ENCODE results near the gene GNAS. TPM values are rescaled to one million over a fixed set of nuclear protein-coding genes. Genes with fewer than 3 reads are reported as not detected.

The GNAS gene
- total RNA-seq, 3 donors from 2014 or later (not counting 1 experiment from before 2014, with no cell fraction given) = 530 to 823 (median 582) TPM

- Mint-ChIP-seq H3K36me3 (no peaks in the 10 kb centered on the region), H3K27me3 (ENCODE audit: low read depth in 2 of 2) (peaks cover 43 to 51% of the 10 kb centered on the region in 2 donors), H3K27ac (no peak overlapping the region), H3K9me3 (no peaks in the 10 kb centered on the region), H3K4me3 (no peak overlapping the region), H3K4me1 (peaks cover 10 to 29% of the 10 kb centered on the region in 2 donors)
- no peak for ATAC-seq
- Histone ChIP-seq H3K36me3 (ENCODE audit: control insufficient read depth, insufficient read depth, low read length) (no peaks in the 10 kb centered on the region), H3K27ac (ENCODE audit: low read length) (no peak overlapping the region), H3K4me1 (ENCODE audit: control insufficient read depth, insufficient read depth, low read length) (peaks cover 16% of the 10 kb centered on the region), H3K27me3 (ENCODE audit: control insufficient read depth, insufficient read depth, low read length) (peaks cover 13% of the 10 kb centered on the region), H3K4me3 (ENCODE audit: low read length) (no peak overlapping the region), H3K9me3 (ENCODE audit: control insufficient read depth, insufficient read depth, low read length) (no peaks in the 10 kb centered on the region)
- 50% methylated on average over 67 of the region's 67 CpGs for WGBS (ENCODE audit: insufficient coverage)
- no peak for DNase-seq
- intact Hi-C loops (cut with micrococcal nuclease) = no loop called here
- TF ChIP-seq CTCF (IDR thresholded peaks at IDR 0.05) = no peak
Observed at GRCh38 chr20:58839991-58840747, 12.3 kb upstream of the GNAS start.

- TF ChIP-seq CTCF (IDR thresholded peaks at IDR 0.05) = no peak
- no peak for DNase-seq
- no peaks in the 10 kb centered on the region for H3K36me3 Mint-ChIP-seq
Observed at GRCh38 chr20:58840816-58841538, 11.5 kb upstream of the GNAS start.

GRCh38 chr20:58841539-58842264, 10.8 kb upstream of the GNAS start:
- no peaks in the 10 kb centered on the region for H3K9me3 Mint-ChIP-seq
- intact Hi-C loops (cut with micrococcal nuclease) = no loop called here
- Histone ChIP-seq H3K4me1 (ENCODE audit: control insufficient read depth, insufficient read depth, low read length) (peaks cover 16% of the 10 kb centered on the region), H3K27me3 (ENCODE audit: control insufficient read depth, insufficient read depth, low read length) (peaks cover 13% of the 10 kb centered on the region), H3K4me3 (ENCODE audit: low read length) (no peak overlapping the region), H3K9me3 (ENCODE audit: control insufficient read depth, insufficient read depth, low read length) (no peaks in the 10 kb centered on the region), H3K27ac (ENCODE audit: low read length) (no peak overlapping the region), H3K36me3 (ENCODE audit: control insufficient read depth, insufficient read depth, low read length) (no peaks in the 10 kb centered on the region)
- peaks cover 10 to 26% of the 10 kb centered on the region in 2 donors for H3K4me1 Mint-ChIP-seq
- WGBS (ENCODE audit: insufficient coverage) = 48% methylated on average over 58 of the region's 58 CpGs
- no peak overlapping the region for H3K4me3 Mint-ChIP-seq
- peaks cover 49 to 50% of the 10 kb centered on the region in 2 donors for H3K27me3 Mint-ChIP-seq (ENCODE audit: low read depth in 2 of 2)
- no peak overlapping the region for H3K27ac Mint-ChIP-seq
- H3K36me3 Mint-ChIP-seq = no peaks in the 10 kb centered on the region
- DNase-seq = no peak
- ATAC-seq = no peak
- no peak for TF ChIP-seq CTCF (IDR thresholded peaks at IDR 0.05)

More at GRCh38 chr20:58840816-58841538, 11.5 kb upstream of the GNAS start:
- Mint-ChIP-seq H3K27me3 (ENCODE audit: low read depth in 2 of 2) (peaks cover 47 to 54% of the 10 kb centered on the region in 2 donors), H3K4me1 (peaks cover 10 to 29% of the 10 kb centered on the region in 2 donors), H3K27ac (no peak overlapping the region), H3K4me3 (no peak overlapping the region), H3K9me3 (no peaks in the 10 kb centered on the region)
- WGBS (ENCODE audit: insufficient coverage) = 54% methylated on average over 51 of the region's 51 CpGs
- intact Hi-C loops (cut with micrococcal nuclease) = no loop called here
- Histone ChIP-seq H3K4me3 (ENCODE audit: low read length) (no peak overlapping the region), H3K4me1 (ENCODE audit: control insufficient read depth, insufficient read depth, low read length) (peaks cover 16% of the 10 kb centered on the region), H3K27me3 (ENCODE audit: control insufficient read depth, insufficient read depth, low read length) (peaks cover 13% of the 10 kb centered on the region), H3K27ac (ENCODE audit: low read length) (no peak overlapping the region), H3K36me3 (ENCODE audit: control insufficient read depth, insufficient read depth, low read length) (no peaks in the 10 kb centered on the region), H3K9me3 (ENCODE audit: control insufficient read depth, insufficient read depth, low read length) (no peaks in the 10 kb centered on the region)
- ATAC-seq = no peak

Measured in natural killer cell (primary cell).